HepG2 (cell line): Measurements from ENCODE around the gene COL9A3. TPM values are rescaled to one million over a fixed set of nuclear protein-coding genes. Genes with fewer than 3 reads are reported as not detected.

Experiments
- AKAP8 ChIP-seq: sonication (generic); formaldehyde crosslinking; IDR thresholded peaks from 2 replicates; pipeline ENCODE4 v1.5.1; 2020; ENCODE audit warnings: mild to moderate bottlenecking, missing genetic modification reagents
- ASH2L ChIP-seq: fragments of 300-600, 200-600 bp; sonication (generic); IDR thresholded peaks from 2 replicates; pipeline ENCODE4 v1.7.0; 2017; ENCODE audit warnings: low read depth, mild to moderate bottlenecking, moderate library complexity, mixed read lengths, low read length; ENCODE audit not compliant: insufficient read length
- ELF4 ChIP-seq: sonication (generic); formaldehyde crosslinking; IDR thresholded peaks from 2 replicates; pipeline ENCODE4 v1.5.0; 2020; ENCODE audit warnings: missing genetic modification reagents, mild to moderate bottlenecking, moderate library complexity, borderline replicate concordance
- FOXA1 ChIP-seq, 2 experiments: fragments of 450-650 bp in 1 of 2; sonication (generic) in 1 of 2; formaldehyde crosslinking in 1 of 2; IDR thresholded peaks; 2 replicates each; pipeline versions ENCODE4 v1.4.0 to v1.6.1; 2016 to 2020; ENCODE audit warnings: missing genetic modification reagents in 1 of 2
- FOXO4 ChIP-seq: sonication (generic); formaldehyde crosslinking; conservative IDR thresholded peaks from 2 replicates; pipeline ENCODE4 v1.8.1; 2023; ENCODE audit warnings: missing genetic modification reagents
- HIVEP1 ChIP-seq: sonication (generic); formaldehyde crosslinking; IDR thresholded peaks from 2 replicates; pipeline ENCODE4 v1.4.0; 2020; ENCODE audit warnings: mild to moderate bottlenecking, missing genetic modification reagents
- HMGXB3 ChIP-seq: sonication (generic); formaldehyde crosslinking; IDR thresholded peaks from 2 replicates; pipeline ENCODE4 v1.4.0; 2020; ENCODE audit warnings: missing genetic modification reagents, borderline replicate concordance
- KDM5B ChIP-seq: sonication (generic); formaldehyde crosslinking; IDR thresholded peaks from 2 replicates; pipeline ENCODE4 v1.4.0; 2020; ENCODE audit warnings: missing genetic modification reagents, mild to moderate bottlenecking, borderline replicate concordance
- KLF13 ChIP-seq: sonication (generic); formaldehyde crosslinking; IDR thresholded peaks from 2 replicates; pipeline ENCODE4 v1.4.0; 2020; ENCODE audit warnings: mild to moderate bottlenecking, missing genetic modification reagents
- MNT ChIP-seq: fragments of 450-650 bp; IDR thresholded peaks from 2 replicates; pipeline ENCODE4 v1.6.1; 2016
- PCBP1 ChIP-seq: fragments of 200-400 bp; formaldehyde crosslinking; IDR thresholded peaks from 2 replicates; pipeline ENCODE4 v1.6.1; 2017; ENCODE audit warnings: mild to moderate bottlenecking, low read depth, low read length, borderline replicate concordance
- RBFOX2 ChIP-seq: fragments of 200-400 bp; formaldehyde crosslinking; IDR thresholded peaks from 2 replicates; pipeline ENCODE4 v1.6.1; 2017; ENCODE audit warnings: low read depth, mild to moderate bottlenecking, low read length
- REXO4 ChIP-seq: sonication (generic); formaldehyde crosslinking; IDR thresholded peaks from 2 replicates; pipeline ENCODE4 v1.8.0; 2022; ENCODE audit warnings: missing genetic modification reagents, mild to moderate bottlenecking, borderline replicate concordance
- ZC3H13 ChIP-seq: sonication (generic); formaldehyde crosslinking; IDR thresholded peaks from 2 replicates; pipeline ENCODE4 v1.8.1; 2023; ENCODE audit warnings: mild to moderate bottlenecking, missing genetic modification reagents, moderate library complexity
- ZMYM3 ChIP-seq: sonication (generic); formaldehyde crosslinking; IDR thresholded peaks from 2 replicates; pipeline ENCODE4 v1.5.1; 2020; ENCODE audit warnings: mild to moderate bottlenecking, missing genetic modification reagents
- ZNF143 ChIP-seq: sonication (generic); formaldehyde crosslinking; IDR thresholded peaks from 2 replicates; pipeline ENCODE4 v1.4.0; 2020; ENCODE audit warnings: missing genetic modification reagents
- ZNF329 ChIP-seq: sonication (generic); formaldehyde crosslinking; IDR thresholded peaks from 2 replicates; pipeline ENCODE4 v1.9.0; 2021; ENCODE audit warnings: low read depth, mild to moderate bottlenecking, missing genetic modification reagents
- ZNF546 ChIP-seq: sonication (generic); formaldehyde crosslinking; conservative IDR thresholded peaks from 2 replicates; pipeline ENCODE4 v1.8.1; 2023; ENCODE audit warnings: mild to moderate bottlenecking, missing genetic modification reagents
- ZNF569 ChIP-seq: sonication (generic); formaldehyde crosslinking; IDR thresholded peaks from 2 replicates; pipeline ENCODE4 v1.5.0; 2020; ENCODE audit warnings: mild to moderate bottlenecking, missing genetic modification reagents, moderate library complexity, borderline replicate concordance
- ZNF883 ChIP-seq: sonication (generic); formaldehyde crosslinking; IDR thresholded peaks from 2 replicates; pipeline ENCODE4 v1.5.1; 2020; ENCODE audit warnings: mild to moderate bottlenecking, missing genetic modification reagents; ENCODE audit errors: not compliant biosample characterization
- polyA plus RNA-seq, 8 experiments: library from polyadenylated mRNA; depleted of rRNA in 3 of 8; stranded (reverse) in 7 of 8; unstranded in 1 of 8; fragments of >200 nt; fragmentation: Illumina TruSeq in 4 of 8; extraction: Trizol in 4 of 8; gene quantifications; 2 replicates each; pipeline versions ENCODE4 v1.2.1 to v1.2.3, GENCODE V29; 2011 to 2016; ENCODE audit warnings: low read depth in 4 of 8, missing spikeins in 1 of 8, mixed read lengths in 1 of 8; ENCODE audit not compliant: insufficient read depth in 1 of 8
- total RNA-seq, 5 experiments: library from RNA; depleted of rRNA; stranded (reverse); fragments of >200 nt; fragmentation: Illumina TruSeq; extraction: Trizol; gene quantifications; 2 replicates each; pipeline ENCODE4 v1.2.3, GENCODE V29; 2016; ENCODE audit warnings: low read depth in 1 of 5

COL9A3 gene
- total and polyA plus RNA-seq, 2 of the 13 experiments (the other 11 are each of a cell fraction or from before 2014, with no cell fraction given), result 155 to 204 TPM

GRCh38 chr20:62809530-62810428 is 7.1 kb upstream of the COL9A3 start (continued):
- TF ChIP-seq PCBP1 (0 out of 2 replicates have a peak, but pooled peaks have one; percentile 50), FOXA1 (IDR thresholded peaks at IDR 0.05) (no peak), FOXA1 (CRISPR knock-in tag; IDR thresholded peaks at IDR 0.05) (no peak), ZMYM3 (no peak), KLF13 (CRISPR knock-in tag) (no peak), HMGXB3 (no peak), ZNF143 (no peak), ZC3H13 (CRISPR knock-in tag) (0 out of 2 replicates have a peak, but pooled peaks have one; percentile 26), HIVEP1 (CRISPR knock-in tag) (0 out of 2 replicates have a peak, but pooled peaks have one; percentile 29), FOXO4 (CRISPR knock-in tag) (no peak), MNT (no peak), ZNF883 (CRISPR knock-in tag) (no peak), KDM5B (0 out of 2 replicates have a peak, but pooled peaks have one; percentile 16), RBFOX2 (peak; percentile 66; the same call in 1 of the 2 replicates), ASH2L (no peak), ELF4 (CRISPR knock-in tag) (no peak), AKAP8 (no peak), ZNF329 (CRISPR knock-in tag) (no peak), ZNF569 (CRISPR knock-in tag) (no peak), ZNF546 (CRISPR knock-in tag) (no peak), REXO4 (CRISPR knock-in tag) (0 out of 2 replicates have a peak, but pooled peaks have one; percentile 21)
